CD4-positive, alpha-beta T cell treated with Interleukin-15 for 1 hour (primary cell): Measurements from ENCODE around the gene EIF4A3.
A peak's percentile ranks its signal among the peaks of the same experiment; 100 is the strongest.
"Not testable (repeated sequence)": the region's sequence is repeated elsewhere in the genome, so short reads cannot be mapped to it uniquely, and the experiment has no call there.

Experiments used
- DNase-seq: peaks from one replicate; pipeline ENCODE4 v3.0.0-alpha.2; 2020

EIF4A3 gene

DNA sequence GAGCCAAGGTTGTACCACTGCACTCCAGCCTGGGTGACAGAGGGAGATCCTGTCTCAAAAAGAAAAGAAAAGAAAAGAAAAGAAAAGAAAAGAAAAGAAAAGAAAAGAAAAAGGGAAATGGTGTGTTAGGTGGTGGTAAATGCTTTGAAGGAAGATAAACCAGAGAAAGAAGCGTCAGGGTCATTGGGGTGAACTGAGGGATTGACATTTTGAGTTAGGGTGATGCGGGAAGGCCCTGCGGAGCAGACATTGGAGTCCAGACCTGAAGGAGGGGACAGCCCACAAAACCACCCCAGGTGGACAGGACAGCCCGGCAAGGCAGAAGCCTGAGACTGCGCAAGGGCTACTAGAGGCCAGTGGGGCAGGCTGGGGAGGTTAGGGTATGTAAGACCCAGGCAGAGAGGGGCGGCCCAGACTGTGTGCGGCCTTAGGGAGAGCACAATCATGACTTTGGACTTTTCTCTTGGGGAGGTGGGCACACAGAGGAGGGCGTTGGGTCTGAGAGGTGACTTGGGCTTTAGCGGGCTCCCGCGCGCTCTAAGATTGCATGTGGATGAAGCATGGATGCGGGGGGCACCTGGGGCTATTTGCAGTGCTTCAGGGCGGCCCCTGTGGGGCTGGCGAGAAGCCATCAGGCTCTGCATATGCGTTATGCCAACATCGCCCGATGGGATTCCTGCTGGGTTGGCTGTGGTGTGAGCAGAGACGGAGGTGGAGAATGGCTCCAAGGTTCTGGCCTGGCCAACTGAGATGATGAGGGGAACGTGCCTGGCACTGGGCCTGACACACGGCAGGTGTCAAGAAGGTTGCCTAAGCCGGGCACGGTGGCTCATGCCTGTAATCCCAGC, 48.9 kb downstream of the EIF4A3 start:
- DNase-seq, result no peak

GRCh38 chr17:80097127-80097621, 49.8 kb downstream of the EIF4A3 start:
- DNase-seq, result no peak

DNA sequence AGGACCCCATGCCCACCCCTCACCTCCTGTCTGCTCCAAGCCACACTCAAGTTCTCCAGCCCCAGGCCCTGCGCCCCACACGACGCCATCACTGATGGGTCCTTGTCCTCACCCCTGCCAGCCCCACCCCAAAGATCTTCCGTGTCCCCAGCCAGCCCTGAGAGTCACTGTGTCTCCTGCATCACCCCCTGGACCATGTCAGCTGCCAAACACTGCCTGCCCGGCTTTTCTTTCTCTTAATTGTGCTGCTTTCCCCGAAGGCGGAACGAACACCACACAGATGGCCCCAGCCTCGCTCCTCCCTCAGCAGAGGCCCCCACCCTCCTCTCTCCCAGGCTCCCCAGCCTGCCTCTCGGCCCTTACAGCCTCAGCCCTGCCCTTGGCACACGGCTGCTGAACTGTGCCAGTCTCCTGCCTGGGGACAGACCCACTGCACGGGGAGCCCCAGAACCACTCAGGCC, 50.3 kb downstream of the EIF4A3 start:
- DNase-seq, result no peak

- no peak for DNase-seq
Observed at GRCh38 chr17:80095844-80096475, 51.0 kb downstream of the EIF4A3 start.

DNA sequence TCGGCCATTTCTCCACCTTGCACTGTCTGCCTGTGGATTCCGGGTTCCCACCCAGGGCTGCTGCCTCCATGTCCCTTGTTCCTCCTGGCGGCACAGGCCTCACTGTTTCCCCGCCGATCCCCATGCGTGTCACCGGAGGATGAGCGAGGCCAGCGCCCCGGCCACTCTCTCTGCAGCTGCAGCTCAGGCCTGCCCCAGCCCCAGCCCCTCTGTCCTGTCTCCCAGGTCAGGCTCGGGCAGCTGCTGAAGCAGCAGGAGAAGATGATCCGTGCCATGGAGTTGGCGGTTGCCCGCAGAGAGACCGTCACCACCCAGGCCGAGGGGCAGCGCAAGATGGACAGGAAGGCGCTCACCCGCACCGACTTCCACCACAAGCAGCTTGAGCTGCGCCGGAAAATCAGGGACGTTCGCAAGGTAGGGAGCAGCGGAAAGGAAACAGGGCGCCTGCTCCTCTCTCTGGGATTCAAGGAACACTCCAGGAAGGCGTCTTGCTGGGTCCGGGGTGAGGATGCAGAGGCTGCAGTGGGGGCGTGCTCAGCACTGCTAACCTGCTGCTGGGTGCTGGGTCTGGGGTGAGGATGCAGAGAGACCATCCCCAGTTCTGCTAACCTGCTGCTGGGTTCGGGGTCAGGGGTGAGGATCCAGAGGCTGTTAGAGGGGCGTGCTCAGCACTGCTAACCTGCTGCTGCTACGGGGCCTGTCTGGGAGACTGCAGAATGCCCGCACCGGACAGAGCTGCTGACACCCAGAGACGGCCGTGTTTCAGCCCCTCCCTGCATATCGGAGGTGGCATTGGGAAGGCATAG, 51.7 kb downstream of the EIF4A3 start:
- DNase-seq, result no peak

GRCh38 chr17:80092959-80093358, 54.0 kb downstream of the EIF4A3 start:
- peak; percentile 50 for DNase-seq

- no peak for DNase-seq
Observed at GRCh38 chr17:80091376-80091775, 55.6 kb downstream of the EIF4A3 start.

DNA sequence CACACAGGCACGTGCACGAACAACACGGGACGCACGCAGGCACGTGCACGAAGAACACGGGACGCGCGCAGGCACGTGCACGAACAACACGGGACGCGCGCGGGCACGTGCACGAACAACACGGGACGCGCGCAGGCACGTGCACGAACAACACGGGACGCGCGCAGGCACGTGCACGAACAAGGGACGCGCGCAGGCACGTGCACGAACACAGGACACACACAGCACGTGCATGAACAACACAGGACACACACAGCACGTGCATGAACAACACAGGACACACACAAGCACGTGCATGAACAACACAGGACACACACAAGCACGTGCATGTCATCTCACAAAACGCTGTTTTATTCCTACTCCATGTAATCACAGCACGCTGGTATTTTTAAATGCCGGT, 56.8 kb downstream of the EIF4A3 start:
- not testable (repeated sequence) for DNase-seq

DNA sequence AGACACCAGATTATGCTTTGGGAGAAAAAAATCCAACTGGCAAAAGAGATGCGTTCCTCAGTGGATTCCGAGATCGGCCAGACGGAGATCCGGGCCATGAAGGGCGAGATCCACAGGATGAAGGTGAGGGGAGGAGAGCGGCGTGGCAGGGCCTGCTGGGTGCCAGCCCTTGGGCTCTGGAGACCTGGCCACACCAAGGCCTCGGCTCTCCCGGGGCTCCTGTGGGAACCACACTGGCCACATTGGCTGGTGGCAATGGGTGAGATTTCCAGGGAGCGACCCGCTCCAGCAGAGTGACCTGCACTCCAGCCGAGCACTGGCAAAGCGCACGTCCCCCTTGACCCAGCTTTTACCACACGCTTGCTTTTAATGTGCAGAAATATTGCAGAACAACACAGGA, 57.2 kb downstream of the EIF4A3 start:
- no peak for DNase-seq

DNA sequence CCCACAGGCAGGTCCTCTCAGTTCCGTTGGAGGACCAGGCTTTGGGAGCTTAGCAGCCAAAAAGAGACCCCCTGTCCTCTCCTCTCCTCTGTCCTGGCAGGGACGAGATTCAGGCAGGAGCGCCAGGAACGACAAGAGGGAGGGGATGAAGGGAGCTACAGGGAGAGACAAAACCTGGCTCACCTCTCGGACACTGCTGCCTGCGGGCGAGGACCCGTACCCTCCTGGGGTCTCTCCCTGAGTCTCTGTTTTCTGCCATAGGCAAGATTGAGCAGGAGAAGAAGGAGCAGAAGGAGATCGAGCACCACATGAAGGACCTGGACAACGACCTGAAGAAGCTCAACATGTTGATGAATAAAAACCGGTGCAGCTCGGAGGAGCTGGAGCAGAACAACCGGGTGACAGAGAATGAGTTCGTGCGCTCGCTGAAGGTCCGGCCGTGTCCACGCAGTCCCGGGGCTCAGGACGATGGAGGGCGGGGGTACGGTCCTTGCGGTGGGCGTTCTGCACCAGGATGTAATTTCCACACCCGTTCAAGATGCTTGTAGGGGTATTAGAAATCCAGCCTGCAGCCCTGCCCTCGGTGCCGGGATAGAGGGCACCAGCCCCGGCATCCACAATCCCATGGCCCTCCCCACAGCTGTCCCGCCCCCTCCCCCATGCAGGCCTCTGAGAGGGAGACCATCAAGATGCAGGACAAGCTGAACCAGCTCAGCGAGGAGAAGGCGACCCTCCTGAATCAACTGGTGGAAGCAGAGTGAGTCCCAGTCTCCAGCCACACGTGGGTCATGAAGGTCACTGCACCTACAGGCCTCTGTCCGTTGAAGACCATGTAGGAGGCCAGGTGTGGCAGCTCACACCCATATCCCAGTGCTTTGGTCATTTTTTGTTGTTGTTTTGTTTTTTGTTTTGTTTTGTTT, 59.3 kb downstream of the EIF4A3 start:
- no peak for DNase-seq

DNA sequence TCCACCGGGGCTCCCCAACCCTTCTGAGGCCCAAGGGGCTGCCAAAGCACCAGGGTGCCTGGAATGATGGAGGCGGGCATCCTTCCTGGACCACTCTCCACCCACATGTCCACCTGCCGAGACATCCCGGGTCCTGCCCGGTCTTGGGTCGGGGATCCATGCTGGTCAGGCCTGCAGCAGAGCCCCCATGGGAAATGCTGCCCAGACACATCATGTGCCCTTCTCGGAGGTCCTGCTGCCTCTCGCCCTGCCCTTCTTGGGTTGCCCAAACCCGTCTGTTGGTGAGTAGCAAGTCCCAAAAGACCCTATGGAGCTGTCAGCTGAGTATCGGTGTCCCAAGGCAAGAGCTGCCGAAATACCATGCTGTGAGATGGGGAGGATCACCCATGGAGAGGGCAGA, 60.3 kb downstream of the EIF4A3 start:
- DNase-seq, result no peak

DNA sequence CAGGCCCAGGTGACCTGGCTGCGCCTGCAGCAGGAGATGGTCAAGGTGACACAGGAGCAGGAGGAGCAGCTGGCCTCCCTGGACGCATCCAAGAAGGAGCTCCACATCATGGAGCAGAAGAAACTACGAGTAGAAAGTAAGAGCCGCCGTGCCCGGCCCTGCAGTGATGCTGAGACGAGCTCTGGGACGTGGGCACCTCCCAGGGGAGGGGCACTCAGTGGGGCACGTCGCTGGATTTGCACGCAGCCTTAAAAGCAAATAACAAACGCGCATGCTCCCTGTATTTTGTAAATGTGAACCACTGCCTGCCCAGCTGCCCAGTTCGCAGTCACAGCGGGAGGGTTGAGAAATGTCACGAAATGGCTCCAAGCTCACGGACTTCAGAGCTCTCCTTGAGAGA, 60.8 kb downstream of the EIF4A3 start:
- no peak for DNase-seq

GRCh38 chr17:80084773-80085172, 62.2 kb downstream of the EIF4A3 start:
- no peak for DNase-seq
